HCT116 (cell line): ENCODE data around the gene KIF25. TPM values are rescaled to one million over a fixed set of nuclear protein-coding genes. Genes with fewer than 3 reads are reported as not detected.

Experiments used
- ATAC-seq: fragments of 200-7000 bp; cut with Tn5 transposase; 2 replicates; pipeline ENCODE4 v1.9.1; 2020; ENCODE audit warnings: mild to moderate bottlenecking, moderate library complexity
- BruUV-seq: library from RNA; stranded (reverse); fragments of 400-500 nt; replicated peaks from 2 replicates; lab custom pipeline; 2021; lab: Mats Ljungman, UMichigan
- CTCF ChIA-PET: fragments of 300-600 bp; sonication (Branson Sonifier 250); formaldehyde crosslinking; loops from one replicate; lab custom pipeline; 2021; ENCODE audit warnings: antibody characterized with exemption; lab: Charles Lee
- POLR2A ChIA-PET: fragments of 300-600, 350-600 bp; sonication (Branson Sonifier 250); formaldehyde crosslinking; loops from one replicate; lab custom pipeline; 2021; ENCODE audit warnings: antibody characterized with exemption; lab: Charles Lee
- RAD21 ChIA-PET, 2 experiments: fragments of 300-600 bp; sonication (Branson Sonifier 250); formaldehyde crosslinking; loops; one replicate each; lab custom pipeline; 2023; ENCODE audit warnings: low total read pairs in 2 of 2; ENCODE audit not compliant: uncharacterized antibody in 2 of 2, unreplicated experiment in 2 of 2, low non-redundant PET in 1 of 2; lab: Charles Lee
- DNase-seq: peaks from one replicate; pipeline ENCODE4 v3.0.0-alpha.2; 2010; ENCODE audit warnings: low read depth, low spot score
- H2AFZ ChIP-seq: fragments of 200-600 bp; shearing (Covaris generic), sonication (generic); 2 replicates; pipeline ENCODE4 v1.6.1; 2017; ENCODE audit warnings: low read depth, mixed run types, mixed read lengths, antibody characterized with exemption, low read length; ENCODE audit not compliant: poor library complexity, severe bottlenecking
- H3K27ac ChIP-seq: 2 replicates; pipeline ENCODE4 v1.5.1; 2012; ENCODE audit warnings: low read depth, low read length
- H3K27me3 ChIP-seq: fragments of 200-600 bp; sonication (generic); 2 replicates; pipeline ENCODE4 v1.6.1; 2016; ENCODE audit warnings: mixed run types, low read length, mixed read lengths; ENCODE audit not compliant: insufficient read depth
- H3K36me3 ChIP-seq, 2 experiments: fragments of 200-500 bp in 1 of 2; fragments of 200-600 bp in 1 of 2; sonication (Bioruptor generic) in 1 of 2; sonication (generic) in 1 of 2; 2 replicates each; pipeline versions ENCODE4 v1.5.1 to v1.6.1; 2014 to 2016; ENCODE audit warnings: low read length in 2 of 2, inconsistent platforms in 1 of 2, mixed read lengths in 1 of 2, mixed run types in 1 of 2; ENCODE audit not compliant: insufficient read depth in 2 of 2, control insufficient read depth in 1 of 2
- H3K4me1 ChIP-seq, 2 experiments: fragments of 200-600 bp in 1 of 2; sonication (generic) in 1 of 2; 2 replicates each; pipeline versions ENCODE4 v1.5.1 to v1.6.1; 2012 to 2017; ENCODE audit warnings: low read length in 2 of 2, inconsistent platforms in 1 of 2, mild to moderate bottlenecking in 1 of 2, mixed read lengths in 1 of 2, mixed run types in 1 of 2, moderate library complexity in 1 of 2; ENCODE audit not compliant: insufficient read depth in 2 of 2, control insufficient read depth in 1 of 2
- H3K4me2 ChIP-seq: fragments of 200-600 bp; sonication (generic); 2 replicates; pipeline ENCODE4 v1.6.1; 2017; ENCODE audit warnings: mixed run types, low read length, mixed read lengths
- H3K4me3 ChIP-seq, 2 experiments: fragments of 200-600 bp in 1 of 2; sonication (generic) in 1 of 2; replicated peaks in 1 of 2; 2 replicates each; pipeline ENCODE4 v1.5.1; 2011 to 2016; ENCODE audit warnings: low read length in 2 of 2, control low read depth in 1 of 2, low read depth in 1 of 2, mild to moderate bottlenecking in 1 of 2, mixed read lengths in 1 of 2, mixed run types in 1 of 2
- H3K79me2 ChIP-seq: fragments of 200-600 bp; sonication (generic); 2 replicates; pipeline ENCODE4 v1.6.1; 2017; ENCODE audit warnings: mild to moderate bottlenecking, mixed run types, low read length, moderate library complexity, mixed read lengths; ENCODE audit not compliant: insufficient read depth
- H3K9ac ChIP-seq: fragments of 200-600 bp; sonication (generic); 2 replicates; pipeline ENCODE4 v1.6.1; 2016; ENCODE audit warnings: low read length, mixed read lengths
- H3K9me2 ChIP-seq: fragments of 200-600 bp; sonication (generic), shearing (Covaris generic); 2 replicates; pipeline ENCODE4 v1.6.1; 2017; ENCODE audit warnings: mixed run types, mild to moderate bottlenecking, moderate library complexity; ENCODE audit not compliant: insufficient read depth
- H3K9me3 ChIP-seq, 2 experiments: fragments of 200-500 bp in 1 of 2; fragments of 200-600 bp in 1 of 2; sonication (Bioruptor generic) in 1 of 2; sonication (generic) in 1 of 2; 2 replicates each; pipeline ENCODE4 v1.6.1; 2014 to 2017; ENCODE audit warnings: low read length in 2 of 2, mixed read lengths in 2 of 2, inconsistent platforms in 1 of 2, low read depth in 1 of 2, mild to moderate bottlenecking in 1 of 2, mixed run types in 1 of 2, moderate library complexity in 1 of 2; ENCODE audit not compliant: control insufficient read depth in 1 of 2, insufficient read depth in 1 of 2
- H4K20me1 ChIP-seq: fragments of 200-600 bp; sonication (generic), shearing (Covaris generic); 2 replicates; pipeline ENCODE4 v1.6.1; 2017; ENCODE audit warnings: mixed run types, mild to moderate bottlenecking, moderate library complexity; ENCODE audit not compliant: insufficient read depth
- CBX3 ChIP-seq: IDR thresholded peaks from 2 replicates; pipeline ENCODE4 v1.6.1; 2012; ENCODE audit warnings: low read depth
- ELF1 ChIP-seq: IDR thresholded peaks from 2 replicates; pipeline ENCODE4 v1.6.1; 2012; ENCODE audit warnings: low read depth, borderline replicate concordance
- SIN3A ChIP-seq: IDR thresholded peaks from 2 replicates; pipeline ENCODE4 v1.6.1; 2012; ENCODE audit warnings: low read depth
- SP1 ChIP-seq: IDR thresholded peaks from 2 replicates; pipeline ENCODE4 v1.6.1; 2012; ENCODE audit warnings: low read depth
- YY1 ChIP-seq: IDR thresholded peaks from 2 replicates; pipeline ENCODE4 v1.6.1; 2011; ENCODE audit warnings: low read length, low read depth, moderate library complexity, mild to moderate bottlenecking; ENCODE audit not compliant: insufficient replicate concordance; ENCODE audit errors: extremely low read depth
- ZBTB33 ChIP-seq: IDR thresholded peaks from 2 replicates; pipeline ENCODE4 v1.6.1; 2011; ENCODE audit warnings: mild to moderate bottlenecking, low read length, moderate library complexity; ENCODE audit not compliant: insufficient replicate concordance; ENCODE audit errors: extremely low read depth
- ZFX ChIP-seq: fragments of 450-650 bp; IDR thresholded peaks from 2 replicates; pipeline ENCODE4 v1.6.1; 2017
- intact Hi-C: fragments of 100-400 bp; cut with micrococcal nuclease; formaldehyde crosslinking; loops from 2 replicates; pipeline ENCODE4 v1.10.0; 2022
- total RNA-seq: library from RNA; stranded (reverse); gene quantifications from one replicate; pipeline ENCODE4 v1.2.1, GENCODE V29; 2021; ENCODE audit not compliant: unreplicated experiment

KIF25 gene
- total RNA-seq, 1 experiment from 2014 or later = not detected

- no peaks in the 10 kb centered on the region for H3K36me3 ChIP-seq
- no peak overlapping the region for H3K27ac ChIP-seq
- RAD21 ChIA-PET = no interaction called here
- H3K9ac ChIP-seq = no peak overlapping the region
- H4K20me1 ChIP-seq = no peaks in the 10 kb centered on the region
- no peaks in the 10 kb centered on the region for H3K9me3 ChIP-seq
- no peak for TF ChIP-seq SP1
- TF ChIP-seq ZBTB33 = no peak
- TF ChIP-seq SIN3A = no peak
- TF ChIP-seq ELF1 = no peak
- TF ChIP-seq YY1 = no peak
- TF ChIP-seq ZFX = no peak
- no peak for TF ChIP-seq CBX3
- no peak for DNase-seq
- intact Hi-C loops = no loop called here
- no peaks in the 10 kb centered on the region for H3K4me1 ChIP-seq
- no peak overlapping the region for H3K4me3 ChIP-seq
- POLR2A ChIA-PET = no interaction called here
- no peaks in the 10 kb centered on the region for H3K79me2 ChIP-seq
- H2AFZ ChIP-seq = no peak overlapping the region
- no peaks in the 10 kb centered on the region for H3K27me3 ChIP-seq
- CTCF ChIA-PET = interaction anchor here (1.1 kb wide), 1 partner anchor 133 kb away, joined by 3 read pairs; no protein-coding TSS in a partner anchor
- H3K9me2 ChIP-seq = no peaks in the 10 kb centered on the region
- no peak for ATAC-seq
- no TSS peak for BruUV-seq
- no peak overlapping the region for H3K4me2 ChIP-seq
These were observed 12.4 kb upstream of the KIF25 start for GRCh38 chr6:167984876-167985604.
